HS-27A (cell line): ENCODE results near the gene KCTD20.
A peak's percentile ranks its signal among the peaks of the same experiment; 100 is the strongest.
"Not testable (repeated sequence)": the region's sequence is repeated elsewhere in the genome, so short reads cannot be mapped to it uniquely, and the experiment has no call there.

Source experiments
- DNase-seq: peaks from one replicate; pipeline ENCODE4 v3.0.0-alpha.2; 2012; ENCODE audit warnings: low read depth, missing footprints

The KCTD20 gene

GRCh38 chr6:36442671-36443470 is at the start of gene KCTD20, which contains the start of gene PXT1:
Gene KCTD20 (plus strand): TSS chr6:36443000. CDS start chr6:36470098, 27,098 bp downstream.
Gene PXT1 (minus strand): TSS chr6:36442854. CDS start chr6:36426082, 16,772 bp downstream.
- DNase-seq = peak; percentile 57

GRCh38 chr6:36399970-36400369 is 42.8 kb upstream of the KCTD20 start:
- no peak for DNase-seq

- no peak for DNase-seq
Measured at GRCh38 chr6:36402481-36402880, 40.3 kb upstream of the KCTD20 start.

- DNase-seq = no peak
Measured at GRCh38 chr6:36404164-36404563, 38.6 kb upstream of the KCTD20 start.

GRCh38 chr6:36409718-36410117 is 33.1 kb upstream of the KCTD20 start:
- not testable (repeated sequence) for DNase-seq

- no peak for DNase-seq
Measured at GRCh38 chr6:36413489-36414480, 29.0 kb upstream of the KCTD20 start.

- DNase-seq = no peak
Measured at GRCh38 chr6:36414481-36414880, 28.3 kb upstream of the KCTD20 start.

- DNase-seq = no peak
Measured at GRCh38 chr6:36418558-36418957, 24.2 kb upstream of the KCTD20 start.

GRCh38 chr6:36419310-36419709 is 23.5 kb upstream of the KCTD20 start:
- no peak for DNase-seq

- no peak for DNase-seq
Measured at GRCh38 chr6:36422714-36423100, 20.1 kb upstream of the KCTD20 start.

- peak; percentile 97 for DNase-seq
Measured at GRCh38 chr6:36423101-36423824, 19.5 kb upstream of the KCTD20 start.

GRCh38 chr6:36426622-36427021 is 16.2 kb upstream of the KCTD20 start:
- DNase-seq = no peak

- DNase-seq = no peak
Measured at GRCh38 chr6:36428911-36429310, 13.9 kb upstream of the KCTD20 start.

- DNase-seq = peak; percentile 53
Measured at GRCh38 chr6:36430351-36430750, 12.4 kb upstream of the KCTD20 start.

- DNase-seq = no peak
Measured at GRCh38 chr6:36431197-36431596, 11.6 kb upstream of the KCTD20 start.

GRCh38 chr6:36432151-36432671 is 10.6 kb upstream of the KCTD20 start:
- peak; percentile 75 for DNase-seq

- peak; percentile 56 for DNase-seq
Measured at GRCh38 chr6:36436466-36436865, 6.3 kb upstream of the KCTD20 start.

- DNase-seq = peak; percentile 96
Measured at GRCh38 chr6:36441307-36441894, 1.4 kb upstream of the KCTD20 start.

GRCh38 chr6:36442103-36442670 is 613 bp upstream of the KCTD20 start:
- no peak for DNase-seq

- no peak for DNase-seq
Measured at GRCh38 chr6:36443471-36444428, 950 bp downstream of the KCTD20 start.
